PC-9 (cell line): ENCODE measurements around the gene MMP24. TPM values are rescaled to one million over a fixed set of nuclear protein-coding genes. Genes with fewer than 3 reads are reported as not detected.

ENCODE experiments used
- BruUV-seq: library from RNA; stranded (reverse); fragments of 400-500 nt; replicated peaks from 2 replicates; lab custom pipeline; 2021; lab: Mats Ljungman, UMichigan
- CTCF ChIA-PET: fragments of 300-600 bp; sonication (Branson Sonifier 250); formaldehyde crosslinking; loops from one replicate; lab custom pipeline; 2022; ENCODE audit warnings: antibody characterized with exemption; lab: Charles Lee
- POLR2A ChIA-PET: fragments of 300-600 bp; sonication (Branson Sonifier 250); formaldehyde crosslinking; loops from one replicate; lab custom pipeline; 2022; ENCODE audit warnings: antibody characterized with exemption; ENCODE audit not compliant: unreplicated experiment; lab: Charles Lee
- DNase-seq, 2 experiments: peaks; one replicate each; pipeline versions ENCODE4 v3.0.0 to v3.0.0-alpha.2; 2015 to 2022; ENCODE audit warnings: mixed read lengths in 1 of 2
- H2AFZ ChIP-seq: fragments of 200-600 bp; sonication (generic); 2 replicates; pipeline ENCODE4 v1.8.1; 2017; ENCODE audit warnings: antibody characterized with exemption
- H3F3A ChIP-seq: fragments of 200-600 bp; sonication (generic); 2 replicates; pipeline ENCODE4 v1.8.1; 2017; ENCODE audit warnings: antibody characterized with exemption, mild to moderate bottlenecking, low read depth; ENCODE audit not compliant: insufficient read depth
- H3K27ac ChIP-seq: fragments of 200-600 bp; sonication (generic); 2 replicates; pipeline ENCODE4 v1.6.1; 2016; ENCODE audit warnings: mixed run types
- H3K27me3 ChIP-seq: fragments of 200-600 bp; sonication (generic); 2 replicates; pipeline ENCODE4 v1.6.1; 2016; ENCODE audit warnings: low read depth, mixed run types; ENCODE audit not compliant: insufficient read depth
- H3K36me3 ChIP-seq: fragments of 200-600 bp; sonication (generic); 2 replicates; pipeline ENCODE4 v1.6.1; 2016; ENCODE audit warnings: low read depth, mixed run types
- H3K4me1 ChIP-seq: fragments of 200-600 bp; sonication (generic); replicated peaks from 2 replicates; pipeline ENCODE4 v1.6.1; 2016; ENCODE audit warnings: mixed run types; ENCODE audit not compliant: insufficient read depth
- H3K4me2 ChIP-seq: fragments of 200-600 bp; sonication (generic); 2 replicates; pipeline ENCODE4 v1.6.1; 2017; ENCODE audit warnings: mixed run types
- H3K4me3 ChIP-seq: fragments of 200-600 bp; sonication (generic); 2 replicates; pipeline ENCODE4 v1.6.1; 2016; ENCODE audit warnings: mixed run types
- H3K79me2 ChIP-seq: fragments of 200-600 bp; sonication (generic); 2 replicates; pipeline ENCODE4 v1.6.1; 2017; ENCODE audit warnings: low read depth, mixed run types
- H3K9me2 ChIP-seq: fragments of 200-600 bp; sonication (generic); 2 replicates; pipeline ENCODE4 v1.8.1; 2017; ENCODE audit warnings: mild to moderate bottlenecking; ENCODE audit not compliant: insufficient read depth
- H3K9me3 ChIP-seq: fragments of 200-600 bp; sonication (generic); 2 replicates; pipeline ENCODE4 v1.8.1; 2016; ENCODE audit warnings: low read depth; ENCODE audit not compliant: insufficient read depth
- H4K20me1 ChIP-seq: fragments of 200-600 bp; sonication (generic); 2 replicates; pipeline ENCODE4 v1.8.1; 2017; ENCODE audit not compliant: insufficient read depth
- EZH2 ChIP-seq: fragments of 200-600 bp; sonication (generic); IDR thresholded peaks from 2 replicates; pipeline ENCODE4 v1.8.0; 2017; ENCODE audit warnings: antibody characterized with exemption, low read depth
- intact Hi-C: fragments of 100-400 bp; cut with micrococcal nuclease; formaldehyde crosslinking; loops from one replicate; pipeline ENCODE4 v1.10.0; 2022; ENCODE audit not compliant: unreplicated experiment
- total RNA-seq: library from RNA; stranded (reverse); gene quantifications from 2 replicates; pipeline ENCODE4 v1.2.3, GENCODE V29; 2021
- TF ChIP-seq, protein P1 (sequence below): fragments of 200-600 bp; sonication (generic); conservative IDR thresholded peaks from 2 replicates; pipeline ENCODE4 v1.6.1; 2017; ENCODE audit warnings: mixed run types, antibody characterized with exemption, mild to moderate bottlenecking, moderate library complexity

MMP24 gene
- total RNA-seq, 1 experiment from 2014 or later: 0.48 TPM

DNA sequence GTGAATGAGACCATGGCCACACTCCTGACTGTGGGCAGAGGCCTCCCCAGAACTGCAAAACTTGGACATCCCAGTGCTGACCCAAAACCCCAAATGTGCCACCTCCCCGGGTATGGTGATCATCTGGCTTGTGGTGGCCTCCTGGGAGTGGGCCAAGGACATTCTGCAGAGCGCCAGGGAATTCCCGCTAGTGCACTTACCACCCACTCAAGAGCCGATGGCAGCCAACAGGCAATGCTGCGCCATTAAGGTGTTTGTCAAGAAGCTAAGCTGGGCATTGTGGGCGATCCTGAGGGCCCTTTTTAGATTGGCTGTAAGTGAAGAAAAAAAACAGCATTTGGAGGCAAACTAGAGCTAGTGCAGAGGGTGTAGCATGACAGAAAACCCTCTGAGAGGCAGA lies 9.4 kb downstream of the MMP24 start:
- TF ChIP-seq, protein P1, sequence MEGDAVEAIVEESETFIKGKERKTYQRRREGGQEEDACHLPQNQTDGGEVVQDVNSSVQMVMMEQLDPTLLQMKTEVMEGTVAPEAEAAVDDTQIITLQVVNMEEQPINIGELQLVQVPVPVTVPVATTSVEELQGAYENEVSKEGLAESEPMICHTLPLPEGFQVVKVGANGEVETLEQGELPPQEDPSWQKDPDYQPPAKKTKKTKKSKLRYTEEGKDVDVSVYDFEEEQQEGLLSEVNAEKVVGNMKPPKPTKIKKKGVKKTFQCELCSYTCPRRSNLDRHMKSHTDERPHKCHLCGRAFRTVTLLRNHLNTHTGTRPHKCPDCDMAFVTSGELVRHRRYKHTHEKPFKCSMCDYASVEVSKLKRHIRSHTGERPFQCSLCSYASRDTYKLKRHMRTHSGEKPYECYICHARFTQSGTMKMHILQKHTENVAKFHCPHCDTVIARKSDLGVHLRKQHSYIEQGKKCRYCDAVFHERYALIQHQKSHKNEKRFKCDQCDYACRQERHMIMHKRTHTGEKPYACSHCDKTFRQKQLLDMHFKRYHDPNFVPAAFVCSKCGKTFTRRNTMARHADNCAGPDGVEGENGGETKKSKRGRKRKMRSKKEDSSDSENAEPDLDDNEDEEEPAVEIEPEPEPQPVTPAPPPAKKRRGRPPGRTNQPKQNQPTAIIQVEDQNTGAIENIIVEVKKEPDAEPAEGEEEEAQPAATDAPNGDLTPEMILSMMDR: no peak
- TF ChIP-seq EZH2: no peak

DNA sequence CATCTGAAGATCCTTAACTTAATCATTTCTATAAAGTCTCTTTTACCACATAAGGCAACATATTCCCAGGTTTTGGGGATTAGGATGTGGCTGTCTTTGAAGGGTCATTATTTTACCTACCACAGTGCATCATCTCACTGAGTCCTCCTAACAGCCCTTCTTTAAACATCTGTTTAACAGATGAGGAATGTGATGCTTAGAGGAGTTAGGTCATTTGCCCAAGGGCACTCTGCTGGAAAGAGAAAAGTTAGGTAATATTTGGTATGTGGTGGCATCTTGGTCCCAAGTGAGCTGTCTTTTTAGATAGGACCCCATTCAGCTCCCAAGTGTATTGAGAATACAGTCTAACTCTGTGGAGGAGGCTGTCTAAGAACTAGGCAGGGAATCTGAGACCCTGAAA lies 11.0 kb downstream of the MMP24 start:
- CTCF ChIA-PET: no interaction called here
- intact Hi-C loops: no loop called here
- Histone ChIP-seq H3K36me3 (no peaks in the 10 kb centered on the region), H3K27ac (no peak overlapping the region), H4K20me1 (no peaks in the 10 kb centered on the region), H3K4me1 (no peaks in the 10 kb centered on the region), H3K4me3 (no peak overlapping the region), H3K79me2 (no peaks in the 10 kb centered on the region), H3K9me2 (no peaks in the 10 kb centered on the region), H3K4me2 (no peak overlapping the region), H3F3A (no peaks in the 10 kb centered on the region), H2AFZ (no peak overlapping the region), H3K27me3 (no peaks in the 10 kb centered on the region), H3K9me3 (no peaks in the 10 kb centered on the region)
- TF ChIP-seq, protein P1: no peak
- TF ChIP-seq EZH2: no peak
- POLR2A ChIA-PET: no interaction called here
- DNase-seq: no peak
- no TSS peak for BruUV-seq

More for the DNA sequence above, 9.4 kb downstream of the MMP24 start:
- ChIA-PET POLR2A (no interaction called here), CTCF (no interaction called here)
- H3K9me2 ChIP-seq: no peaks in the 10 kb centered on the region
- no peak for DNase-seq
- no TSS peak for BruUV-seq
- H3K4me3 ChIP-seq: no peak overlapping the region
- no peaks in the 10 kb centered on the region for H3K36me3 ChIP-seq
- H3K4me1 ChIP-seq: no peaks in the 10 kb centered on the region
- no peak overlapping the region for H3K27ac ChIP-seq
- H3F3A ChIP-seq: no peaks in the 10 kb centered on the region
- H3K9me3 ChIP-seq: no peaks in the 10 kb centered on the region
- no peak overlapping the region for H2AFZ ChIP-seq
- H4K20me1 ChIP-seq: no peaks in the 10 kb centered on the region
- no peaks in the 10 kb centered on the region for H3K27me3 ChIP-seq
- no peak overlapping the region for H3K4me2 ChIP-seq
- H3K79me2 ChIP-seq: no peaks in the 10 kb centered on the region
- intact Hi-C loops: no loop called here

DNA sequence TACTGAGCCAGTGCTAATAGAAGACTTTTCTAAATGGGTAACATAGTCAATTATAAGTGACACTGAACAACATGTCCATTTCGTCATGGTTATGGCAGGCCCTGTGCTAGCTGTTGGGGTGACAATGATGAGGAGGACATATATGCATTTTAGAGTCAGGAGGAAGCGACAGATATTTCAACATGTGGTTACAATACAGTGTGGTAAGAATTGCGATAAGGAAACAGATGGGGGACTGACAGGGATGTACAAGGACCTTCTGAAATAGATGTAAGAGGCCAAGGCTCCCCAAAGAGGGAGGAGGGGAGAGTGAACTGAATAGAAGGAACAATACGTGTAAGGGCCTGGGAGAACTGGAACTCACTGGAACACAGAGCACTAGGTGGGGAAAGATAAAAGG lies 11.7 kb downstream of the MMP24 start:
- Histone ChIP-seq H4K20me1 (no peaks in the 10 kb centered on the region), H3K36me3 (no peaks in the 10 kb centered on the region), H3K4me2 (no peak overlapping the region), H3K9me3 (no peaks in the 10 kb centered on the region), H3K4me3 (no peak overlapping the region), H3K27ac (no peak overlapping the region), H2AFZ (no peak overlapping the region), H3K4me1 (no peaks in the 10 kb centered on the region), H3K79me2 (no peaks in the 10 kb centered on the region), H3K27me3 (no peaks in the 10 kb centered on the region), H3F3A (no peaks in the 10 kb centered on the region), H3K9me2 (no peaks in the 10 kb centered on the region)
- CTCF ChIA-PET: no interaction called here
- no peak for DNase-seq
- TF ChIP-seq, protein P1: no peak
- TF ChIP-seq EZH2: no peak
- POLR2A ChIA-PET: no interaction called here
- no TSS peak for BruUV-seq
- intact Hi-C loops: no loop called here
